Activated CD8-positive, alpha-beta T cell treated with anti-CD3 and anti-CD28 coated beads for 36 hours (primary cell): Measurements from ENCODE around the gene DRAXIN. TPM values are rescaled to one million over a fixed set of nuclear protein-coding genes. Genes with fewer than 3 reads are reported as not detected.

Source experiments
- ATAC-seq: fragments of 200-7000 bp; cut with Tn5 transposase; one replicate; pipeline ENCODE4 v1.10.0; 2021; ENCODE audit warnings: mild to moderate bottlenecking, moderate library complexity
- CTCF ChIA-PET: fragments of 350-600 bp; sonication (Branson Sonifier 250); formaldehyde crosslinking; loops from one replicate; lab custom pipeline; 2021; ENCODE audit warnings: antibody characterized with exemption; lab: Charles Lee
- POLR2A ChIA-PET: fragments of 350-600 bp; sonication (Branson Sonifier 250); formaldehyde crosslinking; loops from one replicate; lab custom pipeline; 2021; ENCODE audit warnings: antibody characterized with exemption; lab: Charles Lee
- DNase-seq: peaks from one replicate; pipeline ENCODE4 v3.0.0-alpha.2; 2020
- H3K27ac Mint-ChIP-seq: one replicate; pipeline ENCODE4 v1.8.0; 2021; ENCODE audit warnings: mild to moderate bottlenecking, mixed read lengths
- H3K27me3 Mint-ChIP-seq: one replicate; pipeline ENCODE4 v1.8.0; 2021; ENCODE audit warnings: mixed read lengths
- H3K36me3 Mint-ChIP-seq: one replicate; pipeline ENCODE4 v1.8.0; 2021; ENCODE audit warnings: low read depth, mixed read lengths
- H3K4me1 Mint-ChIP-seq: one replicate; pipeline ENCODE4 v1.8.0; 2021; ENCODE audit warnings: low read depth, mixed read lengths
- H3K4me3 Mint-ChIP-seq: one replicate; pipeline ENCODE4 v1.8.0; 2021; ENCODE audit warnings: mild to moderate bottlenecking, moderate library complexity, mixed read lengths
- H3K9me3 Mint-ChIP-seq: one replicate; pipeline ENCODE4 v1.8.0; 2021; ENCODE audit warnings: mixed read lengths
- CTCF ChIP-seq: fragments of 200-600 bp; IDR thresholded peaks from one replicate; pipeline ENCODE4 v1.8.0; 2022; ENCODE audit warnings: antibody characterized with exemption, mild to moderate bottlenecking
- intact Hi-C: fragments of 100-400 bp; cut with micrococcal nuclease; formaldehyde crosslinking; loops from one replicate; pipeline ENCODE4 v1.10.0; 2022
- total RNA-seq, 2 experiments: library from RNA; stranded (reverse); gene quantifications; one replicate each; pipeline ENCODE4 v1.2.3, GENCODE V29; 2021

Gene DRAXIN
- total RNA-seq, 2 experiments from 2014 or later: 0.18 to 0.20 TPM

GRCh38 chr1:11705596-11705995, 14.1 kb downstream of the DRAXIN start:
- ATAC-seq: no peak

GRCh38 chr1:11706292-11706691, 14.8 kb downstream of the DRAXIN start:
- DNase-seq: no peak
- ChIA-PET CTCF (interaction anchor here (1.3 kb wide), 1 partner anchor 56 kb away, joined by 3 read pairs; no protein-coding TSS in a partner anchor), POLR2A (no interaction called here)
- intact Hi-C loops: no loop called here
- H3K4me3 Mint-ChIP-seq: no peak overlapping the region
- H3K36me3 Mint-ChIP-seq: no peaks in the 10 kb centered on the region
- H3K27ac Mint-ChIP-seq: no peak overlapping the region
- no peaks in the 10 kb centered on the region for H3K27me3 Mint-ChIP-seq
- ATAC-seq: no peak
- H3K4me1 Mint-ChIP-seq: no peaks in the 10 kb centered on the region
- no peak for TF ChIP-seq CTCF
- H3K9me3 Mint-ChIP-seq: no peaks in the 10 kb centered on the region

More at GRCh38 chr1:11705596-11705995, 14.1 kb downstream of the DRAXIN start:
- CTCF ChIA-PET: interaction anchor here (1.3 kb wide), 1 partner anchor 55 kb away, joined by 3 read pairs; no protein-coding TSS in a partner anchor
- intact Hi-C loops: no loop called here
- Mint-ChIP-seq H3K4me3 (no peak overlapping the region), H3K27ac (no peak overlapping the region), H3K9me3 (no peaks in the 10 kb centered on the region), H3K4me1 (no peaks in the 10 kb centered on the region), H3K36me3 (no peaks in the 10 kb centered on the region), H3K27me3 (no peaks in the 10 kb centered on the region)
- no peak for DNase-seq
- POLR2A ChIA-PET: interaction anchor here (1.1 kb wide), 1 partner anchor 19 kb away, joined by 3 read pairs; no protein-coding TSS in a partner anchor
- TF ChIP-seq CTCF: no peak

GRCh38 chr1:11707621-11708276, 16.2 kb downstream of the DRAXIN start:
- DNase-seq (no peak), ATAC-seq (no peak)
- Mint-ChIP-seq H3K27me3 (no peaks in the 10 kb centered on the region), H3K9me3 (no peaks in the 10 kb centered on the region), H3K27ac (no peak overlapping the region), H3K4me1 (no peaks in the 10 kb centered on the region), H3K4me3 (no peak overlapping the region), H3K36me3 (no peaks in the 10 kb centered on the region)
- ChIA-PET CTCF (interaction anchor here (0.7 kb wide), 1 partner anchor 58 kb away, joined by 3 read pairs; no protein-coding TSS in a partner anchor), POLR2A (interaction anchor here (0.6 to 1.1 kb wide), 2 partner anchors 12 to 26 kb away, joined by 3 to 4 read pairs; no protein-coding TSS in a partner anchor)
- intact Hi-C loops: no loop called here
- no peak for TF ChIP-seq CTCF

- ChIA-PET CTCF (interaction anchor here (0.7 to 5.1 kb wide), 5 partner anchors 11 to 63 kb away, joined by 3 to 26 read pairs (median 3); partner anchors contain the start of gene FBXO6), POLR2A (no interaction called here)
- Mint-ChIP-seq H3K36me3 (no peaks in the 10 kb centered on the region), H3K9me3 (no peaks in the 10 kb centered on the region), H3K4me1 (no peaks in the 10 kb centered on the region), H3K27me3 (no peaks in the 10 kb centered on the region), H3K27ac (no peak overlapping the region), H3K4me3 (no peak overlapping the region)
- peak; percentile 24 for DNase-seq
- intact Hi-C loops: no loop called here
- no peak for TF ChIP-seq CTCF
- ATAC-seq: peak; percentile 57
Measured at GRCh38 chr1:11708554-11709350, 17.2 kb downstream of the DRAXIN start.
